MM.1S (cell line): ENCODE data around the gene ADGRD2.

Experiments used
- CTCF ChIP-seq: fragments of 300-600 bp; sonication (generic); IDR thresholded peaks from 2 replicates; pipeline ENCODE4 v1.5.1; 2016; ENCODE audit warnings: antibody characterized with exemption, low read length, mixed read lengths
- EZH2 ChIP-seq: fragments of 300-600 bp; sonication (generic); optimal IDR thresholded peaks from 2 replicates; pipeline ENCODE3; 2017; ENCODE audit warnings: low read depth, mild to moderate bottlenecking, antibody characterized with exemption, low read length, mixed read lengths
- EZH2phosphoT487 ChIP-seq: fragments of 300-600 bp; sonication (generic); IDR thresholded peaks from 2 replicates; pipeline ENCODE4 v1.6.1; 2018; ENCODE audit warnings: antibody characterized with exemption, low read length

DNA sequence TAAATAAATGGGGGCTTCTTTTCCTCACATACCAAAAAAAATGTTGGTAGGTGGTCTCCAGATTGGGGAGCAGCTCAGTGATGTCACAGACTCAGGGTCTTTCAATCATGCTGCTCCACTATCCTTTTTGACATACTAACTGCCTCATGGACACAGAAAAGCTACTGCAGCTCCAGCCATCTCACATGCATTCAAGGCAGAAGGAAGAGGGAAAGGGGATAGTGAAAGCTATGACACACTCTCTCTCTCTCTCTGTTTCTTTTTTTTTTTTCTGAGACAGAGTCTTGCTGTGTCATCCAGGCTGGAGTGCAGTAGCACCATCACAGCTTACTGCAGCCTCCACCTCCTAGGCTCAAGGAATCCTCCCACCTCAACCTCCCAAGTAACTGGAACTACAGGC lies 7.9 kb upstream of the ADGRD2 start:
- TF ChIP-seq EZH2 (no peak), CTCF (no peak), EZH2phosphoT487 (no peak)
